Tibial artery (tissue), 4 donors: Measurements from ENCODE around the gene RRP8.

Experiments used
- DNase-seq, 2 donors: peaks; one replicate each; pipeline ENCODE4 v3.0.0-alpha.2; 2019
- H3K27ac ChIP-seq, 2 donors: fragments of 200-600 bp; sonication (generic) in 1 of 2; 1 replicate in 1 of 2; 2 replicates in 1 of 2; pipeline ENCODE4 v1.5.1; 2018 to 2019; ENCODE audit warnings: mild to moderate bottlenecking in 1 of 2
- H3K27me3 ChIP-seq, 2 donors: fragments of 200-600 bp; sonication (generic) in 1 of 2; one replicate each; pipeline versions ENCODE4 v1.5.1 to v1.6.0; 2016 to 2019
- H3K36me3 ChIP-seq, 3 donors: fragments of 200-600 bp; sonication (generic) in 2 of 3; one replicate each; pipeline ENCODE4 v1.5.1; 2016 to 2019; ENCODE audit warnings: mild to moderate bottlenecking in 2 of 3
- H3K4me1 ChIP-seq, 4 donors: fragments of 200-600 bp; sonication (generic) in 2 of 4; 1 replicate in 3 of 4; 2 replicates in 1 of 4; pipeline ENCODE4 v1.5.1; 2016 to 2019
- H3K4me3 ChIP-seq, 2 donors: fragments of 200-600 bp; sonication (generic) in 1 of 2; 1 replicate in 1 of 2; 2 replicates in 1 of 2; pipeline ENCODE4 v1.5.1; 2018 to 2019; ENCODE audit warnings: mild to moderate bottlenecking in 2 of 2
- H3K9me3 ChIP-seq, 3 donors: fragments of 200-600 bp; sonication (generic) in 1 of 3; one replicate each; pipeline ENCODE4 v1.5.1; 2016 to 2019
- intact Hi-C: fragments of 100-400 bp; cut with DNase I; formaldehyde crosslinking; loops from one replicate; pipeline ENCODE4 v1.15.0; 2023; ENCODE audit warnings: low total_unique reads
- TF ChIP-seq, protein P1 (sequence below), 2 experiments: fragments of 200-600 bp in 1 of 2; fragments of 450-650 bp in 1 of 2; IDR thresholded peaks; one replicate each; pipeline ENCODE4 v1.5.1; 2017 to 2019; ENCODE audit warnings: antibody characterized with exemption in 2 of 2, mild to moderate bottlenecking in 1 of 2, moderate library complexity in 1 of 2

Gene RRP8

DNA sequence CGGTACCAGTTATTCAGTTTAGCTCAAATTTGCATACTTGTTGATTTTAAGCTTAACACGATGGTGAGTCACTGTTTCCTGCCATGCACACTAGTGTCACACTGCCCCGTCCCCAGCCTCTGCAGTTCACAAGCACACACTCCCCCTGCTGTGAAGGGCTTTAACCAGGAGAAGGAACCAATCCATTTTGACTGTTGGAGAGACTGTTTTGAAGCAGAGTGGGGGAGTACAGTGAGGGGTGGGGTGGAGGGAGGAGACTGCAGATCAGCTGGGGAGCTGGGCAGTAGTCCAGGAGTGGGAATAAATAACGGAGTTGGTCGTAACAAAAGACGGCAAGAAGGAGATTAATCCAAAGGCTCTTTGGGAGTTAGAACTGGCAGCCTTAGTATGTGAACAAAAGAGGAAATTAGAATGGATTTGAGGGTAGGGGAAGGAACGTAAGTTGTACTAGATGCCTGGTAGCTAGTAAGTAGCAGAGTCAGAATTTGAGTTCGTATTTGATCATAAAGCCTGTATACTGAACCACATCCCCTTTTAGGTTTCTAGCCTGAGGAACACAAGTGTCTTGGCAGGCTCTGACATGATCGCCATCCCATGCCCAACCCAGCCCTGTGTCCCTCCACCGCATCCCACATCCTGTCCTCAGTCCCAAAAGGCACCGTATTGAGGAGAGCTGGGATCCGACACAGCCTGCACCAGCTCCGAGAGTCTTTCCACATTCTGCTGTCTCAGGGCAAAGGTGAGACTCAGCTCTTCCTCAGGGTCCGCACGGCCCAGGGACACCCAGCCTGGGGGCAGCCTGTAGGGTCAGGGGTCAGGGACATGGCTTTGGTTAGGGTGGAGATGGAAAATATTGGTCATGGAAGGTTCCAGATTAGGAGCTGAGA is 14.9 kb upstream of the RRP8 start:
- intact Hi-C loops: no loop called here
- TF ChIP-seq, protein P1, sequence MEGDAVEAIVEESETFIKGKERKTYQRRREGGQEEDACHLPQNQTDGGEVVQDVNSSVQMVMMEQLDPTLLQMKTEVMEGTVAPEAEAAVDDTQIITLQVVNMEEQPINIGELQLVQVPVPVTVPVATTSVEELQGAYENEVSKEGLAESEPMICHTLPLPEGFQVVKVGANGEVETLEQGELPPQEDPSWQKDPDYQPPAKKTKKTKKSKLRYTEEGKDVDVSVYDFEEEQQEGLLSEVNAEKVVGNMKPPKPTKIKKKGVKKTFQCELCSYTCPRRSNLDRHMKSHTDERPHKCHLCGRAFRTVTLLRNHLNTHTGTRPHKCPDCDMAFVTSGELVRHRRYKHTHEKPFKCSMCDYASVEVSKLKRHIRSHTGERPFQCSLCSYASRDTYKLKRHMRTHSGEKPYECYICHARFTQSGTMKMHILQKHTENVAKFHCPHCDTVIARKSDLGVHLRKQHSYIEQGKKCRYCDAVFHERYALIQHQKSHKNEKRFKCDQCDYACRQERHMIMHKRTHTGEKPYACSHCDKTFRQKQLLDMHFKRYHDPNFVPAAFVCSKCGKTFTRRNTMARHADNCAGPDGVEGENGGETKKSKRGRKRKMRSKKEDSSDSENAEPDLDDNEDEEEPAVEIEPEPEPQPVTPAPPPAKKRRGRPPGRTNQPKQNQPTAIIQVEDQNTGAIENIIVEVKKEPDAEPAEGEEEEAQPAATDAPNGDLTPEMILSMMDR (IDR thresholded peaks at IDR 0.05): peak in 1 of 2 experiments; percentile 9
- H3K4me1 ChIP-seq: peaks cover 0 to 30% (median 17%) of the 10 kb centered on the region in 4 donors
- DNase-seq: peak; percentile 55 to 73
- peak overlapping the region; percentile 84 to 96 for H3K27ac ChIP-seq
- H3K27me3 ChIP-seq: no peaks in the 10 kb centered on the region
- peaks cover 8 to 37% (median 22%) of the 10 kb centered on the region in 3 donors for H3K36me3 ChIP-seq
- H3K4me3 ChIP-seq: peak overlapping the region; percentile 60 to 86
- H3K9me3 ChIP-seq: no peaks in the 10 kb centered on the region

DNA sequence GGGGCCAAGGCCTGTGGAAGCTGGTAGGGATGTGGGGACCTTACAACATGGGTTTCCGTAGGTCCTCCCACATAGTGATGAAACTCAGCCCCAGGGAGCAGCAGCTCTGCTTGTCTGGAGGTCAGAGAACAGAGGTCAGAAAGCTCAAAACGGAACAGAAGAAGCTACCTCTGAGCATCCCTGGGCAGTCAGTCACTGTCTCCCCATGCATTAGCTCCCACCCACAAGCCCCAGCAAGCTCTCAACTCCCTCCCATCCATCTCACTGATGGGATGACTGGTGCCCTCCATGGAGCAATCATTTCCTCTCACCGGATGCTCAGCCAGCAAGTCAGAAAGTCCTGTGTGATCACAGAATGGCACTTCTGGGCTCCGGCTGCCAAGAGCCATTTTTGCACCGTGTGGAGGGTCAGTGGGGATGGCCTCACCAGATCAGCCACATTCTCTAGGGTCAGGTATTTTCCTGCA is 13.9 kb upstream of the RRP8 start:
- Histone ChIP-seq H3K9me3 (no peaks in the 10 kb centered on the region), H3K4me3 (peak overlapping the region in 1 of 2 donors; percentile 86), H3K36me3 (peaks cover 8 to 28% (median 15%) of the 10 kb centered on the region in 3 donors), H3K27ac (peak overlapping the region; percentile 40 to 96), H3K4me1 (peaks cover 0 to 37% (median 22%) of the 10 kb centered on the region in 4 donors), H3K27me3 (no peaks in the 10 kb centered on the region)
- DNase-seq: peak in 1 of 2 donors; percentile 50
- TF ChIP-seq, protein P1 (IDR thresholded peaks at IDR 0.05): no peak
- intact Hi-C loops: no loop called here

DNA sequence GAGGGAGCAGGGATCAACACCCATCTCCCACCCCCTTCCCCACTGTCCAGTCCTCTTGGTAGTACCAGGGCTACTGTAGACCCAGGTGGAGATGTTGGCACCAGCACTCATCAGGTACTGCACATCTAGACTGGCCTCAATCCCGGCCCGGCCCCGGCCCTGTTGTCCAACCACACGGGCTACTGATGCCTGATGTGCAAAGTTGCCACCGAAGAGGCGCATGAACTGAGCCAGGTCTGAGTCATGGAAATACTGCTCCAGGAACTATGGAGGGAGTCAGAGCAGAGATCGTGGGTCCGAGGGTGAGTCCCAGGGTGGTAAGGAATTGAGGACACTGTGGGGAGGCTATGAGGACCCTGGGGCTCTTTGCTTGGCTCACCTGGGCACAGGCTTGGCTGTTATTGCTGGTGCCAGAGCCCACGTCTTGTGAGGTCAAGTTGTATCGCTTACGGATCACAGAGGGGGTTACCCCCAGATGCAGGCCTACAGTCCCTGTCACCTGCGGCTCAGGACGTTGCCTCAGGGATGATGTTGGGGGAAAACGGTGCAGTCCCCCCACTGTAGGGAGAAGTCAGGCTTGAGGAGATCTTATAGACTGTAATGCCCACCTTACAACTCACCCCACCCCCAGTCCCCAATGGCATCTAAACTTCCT is 13.3 kb upstream of the RRP8 start:
- Histone ChIP-seq H3K9me3 (no peaks in the 10 kb centered on the region), H3K4me3 (no peak overlapping the region), H3K27me3 (no peaks in the 10 kb centered on the region), H3K36me3 (peaks cover 8 to 28% (median 15%) of the 10 kb centered on the region in 3 donors), H3K27ac (peak overlapping the region in 1 of 2 donors; percentile 96), H3K4me1 (peaks cover 0 to 37% (median 22%) of the 10 kb centered on the region in 4 donors)
- TF ChIP-seq, protein P1 (IDR thresholded peaks at IDR 0.05): no peak
- peak in 1 of 2 donors; percentile 63 for DNase-seq
- intact Hi-C loops: no loop called here

DNA sequence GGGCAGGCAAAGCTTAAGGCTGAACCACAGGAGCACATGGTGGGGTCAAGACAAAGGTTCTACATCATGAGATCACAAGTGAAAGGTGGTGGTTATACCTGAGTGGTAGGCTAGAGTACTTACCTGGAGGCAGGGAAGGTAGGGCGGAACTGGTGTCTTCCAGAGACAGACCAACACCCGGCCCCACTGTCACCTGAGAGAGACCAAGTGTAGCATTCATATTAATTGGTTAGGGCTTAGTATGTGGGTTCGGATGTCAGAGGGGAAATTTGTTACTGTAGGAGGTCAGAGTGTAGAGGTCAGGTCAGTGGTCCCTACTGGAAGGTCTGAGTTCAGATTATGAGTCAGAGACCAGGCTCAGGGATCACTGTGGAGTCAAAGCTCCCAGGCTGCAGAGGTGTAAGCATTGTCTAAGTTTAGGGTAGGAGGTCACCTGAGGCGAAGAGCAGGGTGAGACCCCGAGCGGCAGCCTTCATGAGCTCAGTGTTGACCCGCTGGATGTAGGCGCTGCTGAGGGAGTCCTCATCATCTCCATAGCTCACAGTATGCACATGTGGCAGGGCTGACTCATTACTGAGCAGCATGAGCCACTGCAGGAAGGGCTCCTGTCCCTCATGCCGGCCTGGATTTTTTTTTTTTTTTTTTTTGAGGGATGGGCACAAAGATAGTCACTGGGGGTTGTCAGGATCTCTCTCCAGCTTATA is 12.6 kb upstream of the RRP8 start:
- no peak overlapping the region for H3K4me3 ChIP-seq
- no peaks in the 10 kb centered on the region for H3K9me3 ChIP-seq
- DNase-seq: no peak
- peaks cover 12 to 35% (median 17%) of the 10 kb centered on the region in 3 donors for H3K36me3 ChIP-seq
- peaks cover 0 to 42% (median 25%) of the 10 kb centered on the region in 4 donors for H3K4me1 ChIP-seq
- H3K27ac ChIP-seq: peak overlapping the region; percentile 3 to 34
- TF ChIP-seq, protein P1 (IDR thresholded peaks at IDR 0.05): no peak
- intact Hi-C loops: no loop called here
- no peaks in the 10 kb centered on the region for H3K27me3 ChIP-seq

DNA sequence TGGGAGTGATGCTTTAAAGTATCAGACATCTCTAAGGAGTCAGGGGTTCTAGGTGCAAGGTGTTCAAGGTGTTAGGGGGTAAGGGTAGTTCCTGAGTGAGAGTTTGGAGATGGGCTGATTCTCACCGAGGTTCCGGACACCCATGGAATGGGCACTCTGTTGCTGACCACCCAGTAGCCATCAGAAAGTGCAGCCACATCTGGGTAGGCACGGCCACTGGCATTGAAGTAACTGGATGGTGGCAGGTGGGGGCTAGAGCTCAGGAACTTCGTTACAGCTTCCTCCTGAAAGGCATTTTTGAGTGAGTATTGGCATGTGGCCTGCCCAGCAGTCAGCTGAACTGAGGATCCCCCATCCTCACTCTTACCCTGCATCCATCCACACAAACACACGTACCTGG is 11.6 kb upstream of the RRP8 start:
- intact Hi-C loops: no loop called here
- Histone ChIP-seq H3K27me3 (no peaks in the 10 kb centered on the region), H3K9me3 (no peaks in the 10 kb centered on the region), H3K4me1 (peaks cover 0 to 52% (median 34%) of the 10 kb centered on the region in 4 donors), H3K4me3 (no peak overlapping the region), H3K27ac (peak overlapping the region; percentile 3 to 34), H3K36me3 (peaks cover 22 to 45% (median 27%) of the 10 kb centered on the region in 3 donors)
- TF ChIP-seq, protein P1 (IDR thresholded peaks at IDR 0.05): no peak
- DNase-seq: no peak
